Suppressor macrophage treated with lipopolysaccharide for 1 hour (primary cell): ENCODE measurements around the gene EXOSC9.

Experiments
- DNase-seq, 3 donors: peaks; one replicate each; pipeline ENCODE4 v3.0.0-alpha.2; 2020 to 2022

Gene EXOSC9, protein sequence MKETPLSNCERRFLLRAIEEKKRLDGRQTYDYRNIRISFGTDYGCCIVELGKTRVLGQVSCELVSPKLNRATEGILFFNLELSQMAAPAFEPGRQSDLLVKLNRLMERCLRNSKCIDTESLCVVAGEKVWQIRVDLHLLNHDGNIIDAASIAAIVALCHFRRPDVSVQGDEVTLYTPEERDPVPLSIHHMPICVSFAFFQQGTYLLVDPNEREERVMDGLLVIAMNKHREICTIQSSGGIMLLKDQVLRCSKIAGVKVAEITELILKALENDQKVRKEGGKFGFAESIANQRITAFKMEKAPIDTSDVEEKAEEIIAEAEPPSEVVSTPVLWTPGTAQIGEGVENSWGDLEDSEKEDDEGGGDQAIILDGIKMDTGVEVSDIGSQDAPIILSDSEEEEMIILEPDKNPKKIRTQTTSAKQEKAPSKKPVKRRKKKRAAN

DNA sequence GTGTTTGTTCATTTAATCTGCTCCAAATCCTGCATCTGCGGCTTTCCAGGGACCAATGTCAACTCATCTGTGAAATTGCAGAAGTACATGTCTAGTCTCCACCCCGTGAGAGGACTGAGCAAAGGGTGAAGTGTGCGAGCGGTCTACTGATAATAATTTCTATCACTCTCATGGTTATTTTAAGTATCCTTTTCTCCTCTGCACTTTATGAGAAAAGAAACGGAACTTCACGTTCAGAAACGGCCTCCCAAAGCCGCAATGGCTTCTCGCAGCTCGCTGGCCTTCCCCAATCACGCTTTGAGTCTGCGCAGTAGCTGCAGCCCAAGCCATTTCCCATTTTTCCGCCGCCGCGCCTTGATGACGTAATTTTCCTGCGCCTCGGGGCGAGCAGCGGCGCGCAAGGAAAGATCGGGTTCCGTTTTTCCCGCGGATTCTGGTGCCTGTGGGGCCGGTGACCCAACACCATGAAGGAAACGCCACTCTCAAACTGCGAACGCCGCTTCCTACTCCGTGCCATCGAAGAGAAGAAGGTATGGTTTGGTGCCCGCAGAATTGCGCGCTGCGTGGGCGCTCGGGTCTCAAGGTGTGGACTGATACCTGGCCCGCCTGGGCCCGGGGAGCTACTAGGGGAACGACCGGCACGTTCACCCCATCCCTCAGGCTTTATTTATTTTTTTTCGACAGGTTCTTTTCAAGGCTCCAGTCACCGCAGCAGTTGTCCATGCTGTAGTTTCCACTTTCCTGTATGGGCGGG lies at the start of gene EXOSC9:
Gene EXOSC9, plus strand, starts transcription at position 363 of the 754 bp plus-strand sequence. Its CDS starts 102 bp downstream, at position 465.
- peak; percentile 97 to 99 (median 97) for DNase-seq

DNA sequence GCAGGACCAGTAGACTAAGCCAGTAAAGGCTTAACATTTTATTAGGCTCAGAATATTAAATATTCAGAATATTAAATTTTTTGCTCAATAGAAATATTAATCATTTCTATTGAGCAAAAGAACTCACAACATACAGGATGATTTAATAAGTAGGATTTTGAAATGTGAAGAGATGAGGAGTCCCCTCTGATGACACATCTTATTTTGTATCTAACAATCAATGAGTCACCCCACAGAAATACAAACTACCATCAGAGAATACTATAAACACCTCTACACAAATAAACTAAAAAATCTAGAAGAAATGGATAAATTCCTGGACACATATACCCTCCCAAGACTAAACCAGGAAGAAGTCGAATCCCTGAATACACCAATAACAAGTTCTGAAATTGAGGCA lies 49.0 kb upstream of the EXOSC9 start:
- DNase-seq = peak in 2 of 3 donors; percentile 14 to 28

DNA sequence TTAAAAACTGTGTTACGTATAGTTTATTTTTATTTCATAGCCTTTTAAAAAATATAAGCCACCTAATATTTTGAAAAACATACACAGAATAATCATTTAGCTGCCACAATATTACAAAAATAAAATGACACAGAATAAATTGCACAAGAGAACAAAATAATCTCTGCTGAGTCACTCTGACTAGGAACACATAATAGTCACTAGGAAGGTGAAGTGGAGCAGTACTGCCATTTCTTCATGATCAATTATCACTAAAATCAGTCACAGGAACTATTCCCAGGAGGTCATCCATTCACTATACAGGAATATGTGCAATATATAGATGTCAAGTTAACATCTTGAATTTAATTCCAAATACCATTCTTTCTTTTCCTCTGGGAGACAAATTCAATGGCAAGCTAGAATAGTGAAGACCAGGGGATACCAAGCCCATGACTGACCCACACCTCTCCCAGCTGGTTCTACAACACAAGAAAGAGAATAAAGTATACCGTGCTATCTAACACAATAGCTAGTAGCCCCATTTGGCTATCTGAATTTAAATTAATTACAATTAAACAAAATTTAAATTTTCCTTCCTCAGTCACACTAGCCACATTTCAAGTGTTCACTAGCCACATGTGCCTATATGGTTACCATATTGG lies 42.1 kb upstream of the EXOSC9 start:
- DNase-seq = peak in 1 of 3 donors; percentile 20

DNA sequence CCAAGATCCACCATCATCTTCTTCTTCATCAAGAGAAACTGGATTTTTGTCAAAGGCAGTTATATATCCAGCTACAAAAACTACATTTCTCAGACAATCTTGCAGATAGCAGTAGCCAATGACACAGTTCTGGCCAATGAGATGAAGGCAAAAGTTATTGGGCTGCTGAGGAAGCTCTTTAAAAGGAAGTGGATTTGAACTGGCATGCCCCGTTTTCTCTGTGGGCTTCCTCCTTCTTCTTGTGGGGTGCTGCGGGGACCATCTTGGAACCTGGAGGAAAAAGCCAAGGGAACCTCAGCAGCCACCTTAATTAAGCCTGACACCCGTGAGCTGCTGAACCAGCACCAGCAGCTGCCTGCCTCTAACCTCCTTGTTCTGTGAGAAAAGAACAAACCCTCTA lies 40.9 kb upstream of the EXOSC9 start:
- no peak for DNase-seq

DNA sequence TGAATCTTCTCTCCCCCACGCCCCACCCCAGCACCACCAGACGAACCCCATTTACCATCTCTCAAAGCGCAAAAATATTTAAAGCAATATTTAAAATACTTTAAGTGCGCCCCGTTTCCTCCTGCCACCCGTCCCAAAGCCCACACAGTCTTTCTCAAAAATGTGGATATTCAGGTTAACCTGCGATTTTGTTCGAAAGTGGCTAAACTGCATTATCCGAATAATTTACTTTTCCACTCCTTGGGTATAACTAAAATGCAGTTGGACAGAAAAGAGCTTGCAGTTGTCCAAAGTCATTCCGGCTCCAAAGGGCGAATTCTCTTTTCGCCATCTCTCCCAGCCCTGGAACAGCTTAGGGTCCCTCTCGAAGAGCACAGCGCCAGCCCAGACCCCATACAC lies 36.8 kb upstream of the EXOSC9 start:
- no peak for DNase-seq

DNA sequence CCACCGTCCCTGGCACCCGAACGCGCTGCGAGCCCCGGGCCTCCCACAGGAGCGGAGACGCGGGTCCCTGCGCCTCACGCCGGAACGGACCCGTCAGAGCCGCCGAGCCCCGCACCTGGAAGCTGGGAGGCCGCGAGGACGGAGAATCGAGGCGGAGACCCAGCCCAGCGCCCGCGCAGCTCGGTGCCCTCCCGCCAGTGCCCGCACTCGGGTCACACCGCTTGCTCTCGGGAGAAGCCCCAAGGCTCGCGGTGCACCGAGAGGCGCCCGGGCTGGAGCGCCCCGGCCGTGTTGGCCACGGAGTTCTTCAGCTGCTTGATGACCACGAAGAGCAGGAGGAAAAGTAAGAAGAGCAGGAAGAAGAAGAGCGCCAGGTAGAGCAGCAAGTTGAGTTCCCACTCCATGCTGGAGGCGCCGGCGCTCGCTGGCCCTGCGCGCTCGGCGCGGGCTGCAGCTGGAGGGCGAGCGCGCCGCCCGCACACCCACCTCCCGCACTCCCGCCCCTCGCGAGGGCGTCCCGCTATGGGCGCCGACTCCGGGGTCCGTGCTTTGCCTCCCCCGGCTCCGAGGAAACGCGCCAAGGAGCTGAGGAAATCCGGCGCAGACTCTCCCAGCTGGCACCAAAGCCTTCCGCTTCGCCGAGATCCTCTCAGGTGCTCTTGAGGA lies 36.3 kb upstream of the EXOSC9 start, which contains the start of gene SMIM43:
Gene SMIM43, minus strand, starts transcription at position 463 of the 666 bp plus-strand sequence. Its CDS starts 59 bp downstream, at position 404.
- DNase-seq = no peak

DNA sequence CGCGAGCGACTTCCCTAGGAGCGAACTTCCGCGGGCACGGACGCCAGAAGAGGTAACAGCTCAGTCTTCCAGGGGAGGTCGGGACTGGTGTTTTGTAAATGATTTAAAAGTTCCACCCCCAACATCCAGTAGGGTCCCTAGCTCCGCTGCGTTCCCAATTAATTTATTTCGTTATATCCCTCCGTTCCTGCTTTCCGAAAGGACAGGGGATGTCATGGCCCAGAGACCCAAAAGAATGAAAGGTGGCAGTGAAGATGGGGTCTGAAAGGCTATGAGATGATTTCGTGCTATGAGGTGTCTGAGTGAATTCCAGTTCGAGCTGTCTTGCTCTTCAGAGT lies 35.8 kb upstream of the EXOSC9 start:
- no peak for DNase-seq

DNA sequence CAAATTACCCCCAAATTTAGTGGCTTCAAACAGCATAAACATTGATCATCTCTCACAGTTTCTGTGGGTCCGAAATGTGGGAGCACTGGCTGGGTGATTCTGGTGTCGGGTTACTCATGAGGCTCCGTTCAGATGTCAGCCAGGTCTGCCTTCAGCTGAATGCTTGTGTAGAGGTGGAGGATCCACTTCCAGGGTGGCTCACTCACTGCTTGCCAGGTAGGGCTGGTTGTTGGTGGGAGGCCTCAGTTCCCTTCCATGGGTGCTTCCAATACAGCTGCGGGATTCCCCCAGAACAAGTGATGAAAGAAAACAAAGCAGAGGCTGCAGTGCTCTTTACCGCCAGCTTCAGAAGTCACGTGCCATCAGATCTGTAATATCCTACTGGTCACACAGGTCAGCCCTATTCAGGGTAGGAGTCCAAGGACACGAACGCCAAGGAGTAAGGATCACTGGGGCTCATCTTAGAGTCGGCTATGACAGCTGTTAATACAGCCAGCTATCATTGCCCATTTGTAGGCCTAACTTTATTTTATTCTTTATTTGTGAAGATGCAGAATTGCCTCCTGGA lies 35.1 kb upstream of the EXOSC9 start:
- DNase-seq = no peak

DNA sequence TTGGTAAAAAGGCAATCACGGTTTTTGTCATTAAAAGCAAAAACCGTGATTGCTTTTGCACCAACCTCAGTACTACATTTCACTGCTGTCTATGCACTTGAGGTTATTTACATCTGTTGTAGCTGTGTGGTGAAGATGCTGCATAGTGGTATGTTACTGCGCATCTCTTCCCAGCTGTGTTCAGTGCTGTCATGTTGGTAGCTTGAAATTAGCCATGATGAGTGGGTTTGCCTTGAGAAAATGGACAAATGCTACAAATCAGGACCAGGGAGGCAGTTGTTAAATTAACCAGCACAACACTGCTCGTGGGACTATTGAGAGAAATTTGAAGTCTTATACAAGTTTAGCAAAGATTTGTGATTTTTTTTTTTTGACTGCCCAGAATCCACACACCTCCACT lies 34.0 kb upstream of the EXOSC9 start:
- no peak for DNase-seq

DNA sequence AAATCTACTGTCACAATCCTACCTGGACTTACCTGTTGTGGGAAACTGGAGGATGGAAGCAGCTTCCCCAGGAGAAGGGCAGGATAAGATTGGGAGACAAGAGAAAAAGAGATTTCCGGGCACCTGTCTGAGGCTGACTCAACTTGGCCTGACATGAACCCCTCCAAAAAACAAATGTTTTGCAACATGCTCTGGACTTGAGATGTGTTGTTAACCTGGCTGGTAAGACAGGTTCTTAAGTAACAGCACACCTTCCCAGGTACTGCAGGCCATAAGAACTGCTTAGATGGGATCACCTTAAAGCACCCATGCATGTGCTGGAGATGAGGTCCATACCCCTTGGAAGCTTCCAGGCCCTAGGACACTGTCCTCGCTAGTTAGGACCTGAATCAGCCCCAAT lies 31.8 kb upstream of the EXOSC9 start:
- no peak for DNase-seq

DNA sequence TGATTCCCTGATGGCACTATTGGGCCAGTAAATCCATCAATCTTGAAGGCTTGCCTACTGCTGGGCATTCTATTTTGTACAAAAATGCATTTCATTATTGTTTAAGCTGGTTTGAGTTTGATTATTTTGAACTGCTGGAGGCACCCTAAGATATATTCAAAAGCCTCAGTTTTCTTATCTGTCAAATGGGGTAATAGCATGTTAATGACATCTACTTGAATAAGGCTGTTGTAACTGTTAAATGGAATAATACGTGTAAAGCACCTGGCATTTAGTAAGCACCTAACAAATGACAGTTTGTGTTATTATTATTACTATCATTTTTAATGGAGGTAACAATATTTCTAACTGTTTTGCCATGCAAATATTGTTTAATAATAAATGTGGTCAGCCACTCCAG lies 29.3 kb upstream of the EXOSC9 start:
- no peak for DNase-seq

DNA sequence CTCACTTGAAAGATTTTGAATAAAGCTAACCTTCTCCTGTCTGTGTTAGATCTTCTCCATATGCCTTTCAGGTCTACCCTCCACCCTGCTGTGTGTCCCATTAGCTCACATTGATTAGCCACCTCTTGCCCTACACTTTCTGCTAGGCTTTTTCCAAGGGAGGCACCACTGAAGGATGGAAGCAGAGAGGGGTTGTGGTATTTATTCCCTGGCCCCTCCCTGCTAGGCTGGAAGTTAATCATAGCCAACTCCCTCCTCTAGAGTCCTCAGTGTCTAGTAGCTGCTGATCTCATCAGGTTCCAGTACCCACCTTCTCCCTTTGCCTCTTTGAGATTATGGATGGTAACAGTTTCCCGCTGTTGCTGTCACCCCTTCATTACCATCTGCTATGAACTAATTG lies 27.2 kb upstream of the EXOSC9 start:
- no peak for DNase-seq

DNA sequence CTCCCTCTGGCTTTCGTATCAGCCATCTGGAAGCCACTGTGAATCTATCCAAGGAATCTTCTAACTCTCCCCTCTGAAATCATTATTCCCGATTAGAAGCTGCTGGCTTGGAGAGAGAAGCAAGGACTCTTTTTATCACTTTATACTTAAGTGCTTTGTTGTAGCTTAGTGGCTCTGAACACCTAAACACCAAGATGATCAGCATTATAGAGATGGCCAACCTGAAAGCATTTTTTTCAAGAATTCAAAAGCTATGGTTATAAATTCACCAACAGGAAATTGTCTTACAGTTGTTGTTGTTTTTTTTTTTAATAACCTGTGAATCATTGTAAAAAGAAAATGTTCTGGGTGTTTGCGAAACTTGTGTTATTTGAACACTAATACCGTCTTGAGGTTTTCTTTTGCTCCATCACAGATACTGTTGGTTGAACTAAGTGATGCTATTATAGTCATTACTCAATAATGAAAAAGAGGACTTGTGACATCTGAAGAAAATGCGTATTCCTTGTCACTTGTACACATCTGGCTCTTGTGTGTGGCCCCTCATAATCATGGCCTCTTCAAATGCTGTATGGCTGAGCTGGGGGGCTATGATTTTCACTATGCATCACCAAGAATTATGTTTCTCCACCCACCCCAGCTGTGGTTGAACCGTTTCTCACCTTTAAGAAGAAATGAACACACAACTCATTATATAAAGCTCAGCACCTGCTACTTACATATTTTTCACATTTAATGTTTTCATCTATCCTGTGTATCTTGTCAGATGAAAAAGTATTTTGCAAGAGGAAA lies 24.3 kb upstream of the EXOSC9 start:
- no peak for DNase-seq

DNA sequence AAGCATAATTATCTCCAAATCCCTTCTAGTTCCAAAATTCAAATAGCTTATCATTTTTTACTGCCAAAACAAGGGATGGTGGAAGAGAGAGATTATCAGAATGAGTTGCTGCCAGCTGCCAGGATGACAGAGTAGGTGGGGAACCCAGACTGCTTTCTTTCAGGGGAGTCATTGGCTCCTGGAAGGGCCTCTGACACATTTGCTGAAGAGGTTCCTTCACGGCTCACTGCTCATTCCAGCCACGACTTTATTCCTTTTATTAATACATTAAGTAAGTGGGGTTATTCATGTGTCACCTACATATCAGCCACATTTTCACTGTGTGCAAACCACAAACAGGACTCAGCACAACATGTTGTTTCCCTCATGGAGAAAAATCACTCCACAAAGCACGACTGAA lies 23.5 kb upstream of the EXOSC9 start:
- no peak for DNase-seq

DNA sequence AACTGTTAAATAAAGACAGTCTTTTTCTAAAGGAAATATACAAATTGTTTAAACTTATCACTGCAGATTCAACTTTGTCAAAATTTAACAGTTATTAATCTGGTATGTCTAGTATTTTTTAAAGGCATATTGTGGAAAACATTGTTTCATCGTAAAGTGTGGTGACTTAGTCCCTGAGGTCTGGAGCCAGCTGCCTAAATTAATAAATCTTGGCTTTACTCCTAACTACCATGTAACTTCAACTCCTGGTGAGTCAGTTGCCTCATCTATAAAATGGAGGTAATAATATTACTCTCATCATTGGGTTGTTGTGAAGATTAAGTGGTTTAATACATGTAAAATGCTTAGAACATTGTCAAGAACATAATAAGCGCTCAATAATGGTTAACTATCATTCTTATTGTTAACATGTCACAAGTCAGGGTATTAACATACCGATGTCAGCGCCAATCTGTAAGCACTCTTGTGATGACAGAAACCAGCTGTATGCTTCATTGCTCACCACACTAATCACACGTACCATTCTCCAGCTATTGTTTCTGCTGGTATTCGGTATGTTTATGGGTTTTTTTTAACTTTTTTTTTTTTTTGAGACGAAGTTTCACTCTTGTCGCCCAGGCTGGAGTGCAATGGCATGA lies 22.0 kb upstream of the EXOSC9 start:
- DNase-seq = no peak

DNA sequence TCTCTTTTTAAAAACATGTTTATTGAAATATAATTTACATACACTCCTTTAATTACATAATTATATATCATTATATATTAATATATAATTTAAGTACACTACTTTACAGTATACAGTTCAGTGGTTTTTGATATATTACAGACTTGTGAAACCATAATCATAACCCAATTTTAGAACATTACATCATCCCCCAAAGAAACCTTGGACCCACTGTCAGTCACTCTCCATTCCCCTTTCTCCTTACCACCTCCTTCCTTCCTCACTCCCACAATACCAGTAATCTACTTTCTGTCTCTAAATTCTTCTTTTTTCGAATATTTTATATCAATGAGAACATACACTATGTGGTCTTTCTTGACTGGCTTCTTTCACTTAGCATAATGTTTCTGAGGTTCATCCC lies 17.9 kb upstream of the EXOSC9 start:
- peak; percentile 23 to 30 (median 28) for DNase-seq

DNA sequence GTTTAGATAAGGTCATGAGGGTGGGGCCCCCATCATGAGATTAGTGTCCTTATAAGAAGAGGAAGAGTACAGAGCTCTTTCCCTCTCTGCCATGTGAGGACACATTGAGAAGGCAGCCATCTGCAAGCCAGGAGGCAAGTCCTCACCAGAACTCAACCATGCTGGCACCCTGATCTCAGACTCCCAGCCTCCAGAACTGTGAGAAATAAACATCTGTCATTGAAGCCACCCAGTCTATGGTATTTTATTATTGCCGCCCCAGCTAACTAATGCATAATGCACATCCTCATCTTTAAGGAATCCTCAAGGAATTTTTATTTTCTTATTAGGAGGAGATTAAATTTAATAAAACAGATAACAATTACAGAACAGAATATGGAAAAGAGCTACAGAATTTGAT lies 16.7 kb upstream of the EXOSC9 start:
- no peak for DNase-seq

DNA sequence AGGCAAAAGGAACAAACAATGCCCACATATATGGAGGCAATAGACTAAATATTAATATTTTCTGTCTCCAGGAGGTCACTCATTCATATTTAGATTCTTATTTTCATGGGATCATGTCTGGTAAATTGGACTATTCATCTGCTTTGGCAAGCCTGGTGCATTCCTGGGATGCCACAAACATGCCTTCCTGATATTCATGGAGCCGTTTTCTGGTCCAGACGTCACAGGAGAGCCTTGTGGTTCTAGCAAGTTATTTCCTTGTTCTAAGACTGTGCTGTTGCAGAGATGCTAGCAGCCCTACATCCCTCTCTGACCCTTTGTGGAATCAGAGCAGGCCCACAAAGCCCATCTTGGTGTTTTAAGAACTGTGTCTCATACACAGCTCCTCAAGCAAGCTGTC lies 16.1 kb upstream of the EXOSC9 start:
- DNase-seq = no peak

DNA sequence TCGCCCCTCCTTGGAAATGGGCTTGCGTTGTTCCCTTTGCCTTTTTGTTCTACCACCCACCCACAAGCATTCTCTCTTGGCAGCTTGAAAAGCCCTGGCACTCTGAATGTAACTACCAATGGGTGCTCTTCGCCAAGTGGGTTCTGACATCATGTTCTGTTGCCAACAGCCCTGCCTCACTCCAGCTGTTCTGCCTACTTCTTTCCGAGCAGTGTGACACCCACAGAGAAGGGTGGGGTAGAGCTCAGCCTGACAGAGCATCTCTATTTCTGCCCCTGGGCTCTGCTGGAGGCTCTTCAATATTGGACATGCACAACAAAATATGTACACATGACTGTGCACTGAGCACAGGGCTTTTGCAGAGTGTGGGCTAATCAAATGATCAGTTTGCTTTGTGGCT lies 15.6 kb upstream of the EXOSC9 start:
- no peak for DNase-seq

DNA sequence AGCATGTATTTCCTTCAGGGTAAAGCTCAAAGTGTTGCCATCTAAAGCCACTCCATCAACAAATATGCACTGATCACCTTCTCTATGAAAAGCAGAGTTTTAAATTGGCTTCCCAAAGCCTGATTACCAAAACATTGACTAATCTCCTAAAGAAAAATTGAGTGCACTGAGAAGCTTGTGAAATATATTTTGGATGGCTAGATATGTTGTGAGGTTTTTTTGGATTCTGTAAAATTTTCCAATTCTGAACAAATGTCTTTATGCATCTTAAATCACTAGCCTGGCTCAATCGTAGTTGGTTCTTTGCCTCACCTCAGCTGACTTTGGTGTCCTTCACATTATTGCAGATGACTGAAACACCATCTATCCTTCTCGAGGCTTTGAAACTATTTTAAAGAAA lies 14.9 kb upstream of the EXOSC9 start:
- DNase-seq = no peak

DNA sequence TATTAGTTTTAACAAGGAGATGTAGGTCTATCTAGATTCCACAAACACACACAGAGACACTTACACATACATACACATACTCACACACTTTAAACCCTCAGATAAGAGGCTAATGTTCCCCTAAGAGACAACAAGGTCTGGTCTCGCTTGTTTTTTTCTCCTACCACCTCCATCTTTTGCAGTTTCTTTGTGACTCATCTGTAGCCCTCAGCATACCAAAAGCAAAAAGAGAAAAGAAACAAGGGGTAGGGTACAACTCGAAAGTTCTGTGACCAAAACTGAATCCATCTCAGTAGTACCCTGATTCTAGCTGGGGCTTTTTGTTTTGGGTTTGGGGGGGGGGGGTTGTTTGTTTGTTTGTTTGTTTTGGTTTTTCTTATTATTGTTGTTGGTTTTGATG lies 12.2 kb upstream of the EXOSC9 start:
- DNase-seq = no peak
